GM12891 (cell line): ENCODE results near the gene ECI2.

Experiments
- POLR2A ChIP-seq: IDR thresholded peaks from 2 replicates; pipeline ENCODE4 v1.6.1; 2011; ENCODE audit warnings: low read depth, low read length, control low read depth
- POLR2AphosphoS5 ChIP-seq: IDR thresholded peaks from 2 replicates; pipeline ENCODE4 v1.6.1; 2011; ENCODE audit warnings: low read depth, low read length, control low read depth

DNA sequence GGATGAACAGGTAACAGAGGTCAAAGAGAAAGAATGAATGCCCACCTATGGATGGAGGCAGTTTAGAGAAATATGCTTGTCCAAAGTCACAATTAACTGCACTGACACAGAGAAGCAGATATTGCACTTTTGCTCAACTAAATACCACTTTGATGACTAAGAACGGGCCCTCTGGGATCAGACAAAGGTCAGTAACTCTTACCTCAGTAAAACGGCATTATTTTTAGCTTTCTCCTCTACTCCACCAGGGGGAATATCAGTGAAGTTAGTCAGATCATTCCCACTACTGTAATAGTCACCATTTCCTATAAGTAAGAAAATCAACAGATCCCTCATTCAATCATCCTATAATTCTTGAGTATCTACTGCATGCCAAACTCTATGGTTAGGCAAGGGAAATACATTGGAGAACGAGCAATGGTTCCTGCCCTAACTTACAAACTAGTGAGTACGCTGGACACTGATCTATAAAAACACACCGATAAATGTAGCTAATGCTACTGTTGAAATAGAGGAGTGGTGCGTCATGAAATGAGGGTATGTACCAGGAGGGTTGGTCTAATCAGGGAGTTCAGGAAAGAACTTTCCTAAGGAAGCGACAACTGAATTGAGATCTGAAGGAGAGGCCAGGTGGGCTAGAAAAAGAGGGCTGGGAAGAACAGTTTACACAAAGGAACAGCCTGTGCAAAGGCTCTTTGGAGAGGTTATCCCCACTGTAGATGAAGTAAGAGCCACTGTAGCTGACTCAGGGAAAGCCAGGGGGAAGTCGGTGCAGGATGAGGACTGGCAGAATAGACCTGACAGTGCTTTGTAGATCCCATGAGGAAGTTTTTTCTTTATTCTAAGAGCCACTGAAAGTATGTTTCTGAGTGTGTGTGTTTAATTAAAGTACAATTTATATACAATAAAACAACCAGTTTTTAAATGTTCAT is 9.2 kb downstream of the ECI2 start:
- TF ChIP-seq POLR2A, result no peak
- no peak for TF ChIP-seq POLR2AphosphoS5
